Parathyroid adenoma (tissue), 2 donors: ENCODE measurements around the gene PMFBP1.

Experiments used
- H2AFZ ChIP-seq: fragments of 300-600 bp; sonication (generic); one replicate; pipeline ENCODE4 v1.7.0; 2017; ENCODE audit warnings: antibody characterized with exemption, mild to moderate bottlenecking
- H3K27ac ChIP-seq: fragments of 300-600 bp; sonication (generic); one replicate; pipeline ENCODE4 v1.7.0; 2017
- H3K27me3 ChIP-seq: fragments of 300-600 bp; sonication (generic); one replicate; pipeline ENCODE4 v1.7.0; 2017; ENCODE audit warnings: low read length; ENCODE audit not compliant: control insufficient read depth, insufficient read depth
- H3K36me3 ChIP-seq: fragments of 300-600 bp; sonication (generic); one replicate; pipeline ENCODE4 v1.7.0; 2017; ENCODE audit warnings: low read length; ENCODE audit not compliant: control insufficient read depth, insufficient read depth
- H3K4me1 ChIP-seq: fragments of 300-600 bp; sonication (generic); one replicate; pipeline ENCODE4 v1.7.0; 2017; ENCODE audit warnings: control low read depth
- H3K4me2 ChIP-seq: fragments of 300-600 bp; sonication (generic); one replicate; pipeline ENCODE4 v1.7.0; 2017; ENCODE audit warnings: low read length
- H3K4me3 ChIP-seq: fragments of 300-600 bp; sonication (generic); one replicate; pipeline ENCODE4 v1.7.0; 2017; ENCODE audit warnings: low read depth, low read length
- H3K79me2 ChIP-seq: fragments of 300-600 bp; sonication (generic); one replicate; pipeline ENCODE4 v1.7.0; 2017; ENCODE audit warnings: control low read depth
- H3K9ac ChIP-seq: fragments of 300-600 bp; sonication (generic); one replicate; pipeline ENCODE4 v1.7.0; 2017; ENCODE audit warnings: mild to moderate bottlenecking
- H3K9me3 ChIP-seq: fragments of 300-600 bp; sonication (generic); one replicate; pipeline ENCODE4 v1.7.0; 2017; ENCODE audit warnings: low read length; ENCODE audit not compliant: control insufficient read depth
- CTCF ChIP-seq: fragments of 300-600 bp; sonication (generic); IDR thresholded peaks from one replicate; pipeline ENCODE4 v1.7.0; 2017; ENCODE audit warnings: antibody characterized with exemption, mild to moderate bottlenecking
- donor health status: primary hyperparathyroidism.

Gene PMFBP1

GRCh38 chr16:72198771-72199201 is 26.8 kb upstream of the PMFBP1 start:
- Histone ChIP-seq H3K36me3 (no peaks in the 10 kb centered on the region), H3K27me3 (no peaks in the 10 kb centered on the region), H2AFZ (no peak overlapping the region), H3K9ac (no peak overlapping the region), H3K9me3 (no peaks in the 10 kb centered on the region), H3K4me3 (no peak overlapping the region), H3K79me2 (no peaks in the 10 kb centered on the region), H3K4me2 (no peak overlapping the region), H3K27ac (no peak overlapping the region), H3K4me1 (no peaks in the 10 kb centered on the region)
- no peak for TF ChIP-seq CTCF

- H3K4me2 ChIP-seq: no peak overlapping the region
- no peaks in the 10 kb centered on the region for H3K9me3 ChIP-seq
- H3K36me3 ChIP-seq: no peaks in the 10 kb centered on the region
- H3K9ac ChIP-seq: no peak overlapping the region
- H3K27ac ChIP-seq: no peak overlapping the region
- H3K79me2 ChIP-seq: no peaks in the 10 kb centered on the region
- no peak overlapping the region for H2AFZ ChIP-seq
- TF ChIP-seq CTCF: no peak
- no peaks in the 10 kb centered on the region for H3K27me3 ChIP-seq
- H3K4me3 ChIP-seq: no peak overlapping the region
- H3K4me1 ChIP-seq: no peaks in the 10 kb centered on the region
Observed at GRCh38 chr16:72198021-72198711, 26.2 kb upstream of the PMFBP1 start.

GRCh38 chr16:72197545-72197944 is 25.6 kb upstream of the PMFBP1 start:
- Histone ChIP-seq H3K36me3 (no peaks in the 10 kb centered on the region), H3K4me3 (no peak overlapping the region), H3K4me2 (no peak overlapping the region), H3K27ac (no peak overlapping the region), H3K9ac (no peak overlapping the region), H2AFZ (no peak overlapping the region), H3K27me3 (no peaks in the 10 kb centered on the region), H3K4me1 (no peaks in the 10 kb centered on the region), H3K79me2 (no peaks in the 10 kb centered on the region), H3K9me3 (no peaks in the 10 kb centered on the region)
- no peak for TF ChIP-seq CTCF

GRCh38 chr16:72195609-72196008 is 23.7 kb upstream of the PMFBP1 start:
- H3K4me1 ChIP-seq: no peaks in the 10 kb centered on the region
- no peak overlapping the region for H2AFZ ChIP-seq
- no peaks in the 10 kb centered on the region for H3K9me3 ChIP-seq
- no peak overlapping the region for H3K4me2 ChIP-seq
- no peaks in the 10 kb centered on the region for H3K27me3 ChIP-seq
- H3K9ac ChIP-seq: no peak overlapping the region
- no peaks in the 10 kb centered on the region for H3K36me3 ChIP-seq
- no peak overlapping the region for H3K4me3 ChIP-seq
- no peaks in the 10 kb centered on the region for H3K79me2 ChIP-seq
- H3K27ac ChIP-seq: no peak overlapping the region
- no peak for TF ChIP-seq CTCF

GRCh38 chr16:72191551-72191950 is 19.6 kb upstream of the PMFBP1 start:
- Histone ChIP-seq H2AFZ (no peak overlapping the region), H3K4me1 (no peaks in the 10 kb centered on the region), H3K79me2 (no peaks in the 10 kb centered on the region), H3K9ac (no peak overlapping the region), H3K9me3 (no peaks in the 10 kb centered on the region), H3K4me2 (no peak overlapping the region), H3K27ac (no peak overlapping the region), H3K36me3 (no peaks in the 10 kb centered on the region), H3K4me3 (no peak overlapping the region), H3K27me3 (no peaks in the 10 kb centered on the region)
- TF ChIP-seq CTCF: no peak
